Upper lobe of left lung (tissue), 6 donors: ENCODE data around the gene BICRA. TPM values are rescaled to one million over a fixed set of nuclear protein-coding genes. Genes with fewer than 3 reads are reported as not detected.
A peak's percentile ranks its signal among the peaks of the same experiment; 100 is the strongest.

ENCODE experiments used
- ATAC-seq, 2 donors: fragments of 200-7000 bp; cut with Tn5 transposase; one replicate each; pipeline ENCODE4 v1.9.1; 2022; ENCODE audit warnings: mild to moderate bottlenecking in 2 of 2, moderate library complexity in 2 of 2; ENCODE audit not compliant: low FRiP score in 2 of 2
- DNase-seq, 2 donors: peaks; one replicate each; pipeline ENCODE4 v3.0.0-alpha.2; 2019 to 2020
- H3K27ac ChIP-seq, 4 donors: fragments of 200-600 bp; sonication (generic); one replicate each; pipeline ENCODE4 v1.5.1; 2016 to 2019
- H3K27me3 ChIP-seq, 4 donors: fragments of 200-600 bp; sonication (generic); one replicate each; pipeline ENCODE4 v1.5.1; 2017 to 2019
- H3K36me3 ChIP-seq, 4 donors: fragments of 200-600 bp; sonication (generic); one replicate each; pipeline ENCODE4 v1.5.1; 2016 to 2019
- H3K4me1 ChIP-seq, 4 donors: fragments of 200-600 bp; sonication (generic); one replicate each; pipeline ENCODE4 v1.5.1; 2018 to 2019
- H3K4me3 ChIP-seq, 4 donors: fragments of 200-600 bp; sonication (generic); one replicate each; pipeline ENCODE4 v1.5.1; 2017 to 2019; ENCODE audit warnings: mild to moderate bottlenecking in 2 of 4, moderate library complexity in 1 of 4
- H3K9me3 ChIP-seq, 4 donors: fragments of 200-600 bp; sonication (generic); one replicate each; pipeline ENCODE4 v1.5.1; 2018 to 2019
- CTCF ChIP-seq, 6 experiments: fragments of 450-650 bp in 4 of 6; fragments of 200-600 bp in 2 of 6; sonication (generic) in 2 of 6; IDR thresholded peaks; one replicate each; pipeline ENCODE4 v1.5.1; 2016 to 2019; ENCODE audit warnings: antibody characterized with exemption in 6 of 6
- EP300 ChIP-seq, 4 donors: sonication (generic); formaldehyde crosslinking; IDR thresholded peaks; one replicate each; pipeline ENCODE4 v1.5.1; 2017; ENCODE audit warnings: antibody characterized with exemption in 4 of 4, control low read depth in 2 of 4
- POLR2A ChIP-seq, 4 donors: fragments of 450-650 bp; IDR thresholded peaks; one replicate each; pipeline ENCODE4 v1.5.1; 2016 to 2017; ENCODE audit warnings: antibody characterized with exemption in 4 of 4, mild to moderate bottlenecking in 2 of 4
- POLR2AphosphoS5 ChIP-seq, 2 donors: sonication (generic); formaldehyde crosslinking; IDR thresholded peaks; one replicate each; pipeline ENCODE4 v1.5.1; 2017; ENCODE audit warnings: antibody characterized with exemption in 2 of 2
- WGBS, 2 donors: methylation state at CpG; one replicate each; pipeline ENCODE4 v1.1.5; 2017 to 2018; 5-methylcytosine and 5-hydroxymethylcytosine counted together
- total RNA-seq, 6 donors: library from RNA; depleted of rRNA in 4 of 6; stranded (reverse); fragments of >200 nt in 4 of 6; gene quantifications; one replicate each; pipeline versions ENCODE4 v1.1.0 to v1.2.1, GENCODE V29; 2016 to 2021
- donor health status: DM: no; HTN: no; CAD: no; lungs with moderate emphysema.
- donor health status: DM: no; HTN: yes; CAD: no; lungs with severe emphysema.

BICRA gene
- total RNA-seq, 6 donors from 2014 or later: 5.0 to 66.1 (median 15.2) TPM

DNA sequence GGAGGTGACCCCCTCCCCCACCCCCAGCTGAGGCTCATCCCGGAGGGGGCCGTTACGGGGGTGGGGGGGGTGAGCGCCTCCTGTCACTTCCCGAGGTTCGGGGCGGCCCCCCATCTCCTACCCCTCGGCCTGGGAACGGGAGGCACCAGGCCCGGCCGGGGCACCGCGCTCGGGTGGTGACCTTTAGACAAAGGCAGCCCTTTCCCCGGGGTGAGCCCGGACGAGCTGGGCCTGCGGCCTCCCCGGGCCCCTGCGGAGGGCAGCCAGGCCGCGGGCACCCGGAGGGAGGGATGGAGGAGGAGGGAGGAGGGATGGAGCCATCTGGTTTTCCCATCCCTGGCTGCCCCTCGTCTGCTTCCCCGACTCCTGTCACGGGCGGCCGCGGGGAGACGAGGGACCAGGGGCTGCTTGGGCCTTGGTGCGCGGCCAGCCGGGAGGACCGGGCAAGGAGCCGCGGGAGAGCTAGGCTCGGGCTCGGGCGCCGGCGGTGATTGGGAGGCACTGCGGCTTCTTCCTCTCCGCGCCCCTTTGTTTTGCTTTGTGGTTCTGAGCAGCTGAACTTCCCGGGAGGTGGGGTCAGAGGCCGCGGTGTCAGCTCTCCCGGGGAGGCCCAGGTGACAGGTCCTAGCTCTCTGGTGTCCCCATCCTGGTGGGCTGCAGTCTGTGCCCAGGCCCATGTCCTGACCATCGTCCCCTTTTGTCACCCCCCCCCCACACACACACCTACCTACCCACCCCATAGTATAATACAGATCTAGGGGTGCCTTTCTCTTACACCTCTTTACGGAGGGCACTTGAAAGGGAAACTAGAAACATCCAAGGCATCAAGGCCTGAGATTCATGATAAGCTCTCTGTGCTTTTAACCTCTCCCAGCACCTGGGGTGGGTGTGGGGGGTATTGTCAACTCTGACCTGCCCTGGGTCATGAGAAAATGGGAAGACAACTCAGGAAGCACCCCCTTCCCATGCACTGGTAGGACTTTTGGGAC, 1.3 kb downstream of the BICRA start:
- peaks cover 31 to 47% (median 42%) of the 10 kb centered on the region in 4 donors for H3K4me1 ChIP-seq
- WGBS, 2 donors: 1% methylated on average over 18 to 20 of the region's 50 CpGs
- H3K27me3 ChIP-seq: no peaks in the 10 kb centered on the region
- TF ChIP-seq EP300 (IDR thresholded peaks at IDR 0.05): no peak
- TF ChIP-seq POLR2A (IDR thresholded peaks at IDR 0.05): peak in 1 of 4 donors; percentile 61
- peak in 3 of 6 experiments; percentile 6 to 45 (median 12) for TF ChIP-seq CTCF (IDR thresholded peaks at IDR 0.05)
- peak; percentile 9 to 20 for TF ChIP-seq POLR2AphosphoS5 (IDR thresholded peaks at IDR 0.05)
- H3K9me3 ChIP-seq: no peaks in the 10 kb centered on the region
- DNase-seq: peak; percentile 69 to 91
- H3K27ac ChIP-seq: peak overlapping the region; percentile 94 to 100 (median 97)
- peak overlapping the region; percentile 67 to 98 (median 96) for H3K4me3 ChIP-seq
- peak in 1 of 2 donors; percentile 23 for ATAC-seq
- H3K36me3 ChIP-seq: peaks cover 0 to 4% (median 0%) of the 10 kb centered on the region in 4 donors

GRCh38 chr19:47610902-47611301, 2.0 kb downstream of the BICRA start:
- peak overlapping the region; percentile 94 to 100 (median 97) for H3K27ac ChIP-seq
- WGBS, 2 donors: 49 to 56% methylated on average over 7 of the region's 7 CpGs
- no peaks in the 10 kb centered on the region for H3K9me3 ChIP-seq
- ATAC-seq (no peak), DNase-seq (no peak)
- H3K27me3 ChIP-seq: no peaks in the 10 kb centered on the region
- peaks cover 0 to 4% (median 0%) of the 10 kb centered on the region in 4 donors for H3K36me3 ChIP-seq
- peaks cover 31 to 54% (median 42%) of the 10 kb centered on the region in 4 donors for H3K4me1 ChIP-seq
- no peak for TF ChIP-seq EP300 (IDR thresholded peaks at IDR 0.05)
- no peak for TF ChIP-seq POLR2AphosphoS5 (IDR thresholded peaks at IDR 0.05)
- no peak for TF ChIP-seq POLR2A (IDR thresholded peaks at IDR 0.05)
- TF ChIP-seq CTCF (IDR thresholded peaks at IDR 0.05): no peak
- H3K4me3 ChIP-seq: peak overlapping the region in 3 of 4 donors; percentile 67 to 98 (median 96)

DNA sequence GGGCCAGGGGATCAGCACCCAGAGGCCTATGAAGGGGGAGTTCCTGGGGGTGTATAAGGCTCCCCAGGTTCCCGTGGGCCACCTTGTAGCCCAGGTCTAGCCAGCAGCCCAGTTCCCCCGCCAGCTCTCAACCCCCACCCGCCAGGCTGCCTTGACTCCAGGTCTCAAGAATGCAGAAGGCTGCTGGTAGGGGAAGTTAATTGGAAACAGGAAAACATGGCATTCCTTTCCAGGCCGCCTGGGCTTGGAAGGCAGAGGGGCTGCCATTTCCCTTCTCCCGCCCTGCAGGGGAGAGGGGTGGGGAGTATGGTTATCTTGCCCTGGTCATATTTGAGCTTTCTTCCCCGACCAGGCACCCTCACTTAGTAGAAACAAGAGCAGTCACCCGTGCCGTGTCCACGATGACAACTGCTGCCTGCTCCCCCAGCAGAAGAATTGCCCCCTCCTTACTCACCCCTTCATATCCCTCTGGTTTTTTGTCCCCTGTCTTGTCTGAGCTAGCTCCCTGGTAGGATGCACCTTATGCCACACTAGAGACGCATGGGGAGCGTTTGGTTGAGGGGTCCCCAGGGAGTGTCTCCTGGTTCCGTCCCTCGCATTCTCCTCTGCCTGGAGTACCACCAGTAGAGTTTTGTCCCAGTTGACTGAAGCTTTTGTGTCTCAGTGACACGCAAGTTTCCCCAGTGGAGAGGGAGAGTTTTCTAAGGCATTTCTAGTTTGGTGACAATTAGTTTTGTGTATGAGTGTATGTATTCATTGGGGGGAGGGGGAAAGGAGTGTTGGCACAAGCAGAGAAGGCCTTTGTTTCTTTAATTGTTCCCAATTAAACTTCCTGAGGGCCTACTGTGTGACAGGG, 4.5 kb downstream of the BICRA start:
- Histone ChIP-seq H3K4me1 (peaks cover 26 to 61% (median 34%) of the 10 kb centered on the region in 4 donors), H3K9me3 (no peaks in the 10 kb centered on the region), H3K4me3 (no peak overlapping the region), H3K36me3 (peaks cover 0 to 4% (median 0%) of the 10 kb centered on the region in 4 donors), H3K27ac (peak overlapping the region in 3 of 4 donors; percentile 21 to 58 (median 48)), H3K27me3 (no peaks in the 10 kb centered on the region)
- DNase-seq (no peak), ATAC-seq (no peak)
- TF ChIP-seq CTCF (IDR thresholded peaks at IDR 0.05) (no peak), POLR2AphosphoS5 (IDR thresholded peaks at IDR 0.05) (no peak), POLR2A (IDR thresholded peaks at IDR 0.05) (no peak), EP300 (IDR thresholded peaks at IDR 0.05) (no peak)
- 65 to 66% methylated on average over 8 to 14 of the region's 14 CpGs for WGBS, 2 donors

GRCh38 chr19:47614021-47614295, 5.0 kb downstream of the BICRA start:
- WGBS, 2 donors: 65 to 79% methylated on average over 3 of the region's 3 CpGs
- Histone ChIP-seq H3K4me1 (peaks cover 26 to 67% (median 34%) of the 10 kb centered on the region in 4 donors), H3K9me3 (no peaks in the 10 kb centered on the region), H3K27me3 (no peaks in the 10 kb centered on the region), H3K36me3 (peaks cover 0 to 4% (median 0%) of the 10 kb centered on the region in 4 donors), H3K4me3 (no peak overlapping the region), H3K27ac (no peak overlapping the region)
- DNase-seq (no peak), ATAC-seq (no peak)
- TF ChIP-seq POLR2AphosphoS5 (IDR thresholded peaks at IDR 0.05) (no peak), POLR2A (IDR thresholded peaks at IDR 0.05) (no peak), CTCF (IDR thresholded peaks at IDR 0.05) (no peak), EP300 (IDR thresholded peaks at IDR 0.05) (no peak)
